ENCODE results near the gene KIAA1549. TPM values are rescaled to one million over a fixed set of nuclear protein-coding genes. Genes with fewer than 3 reads are reported as not detected.

The KIAA1549 gene
- total and polyA plus RNA-seq, 10 of the 15 experiments (the other 5 are each of a cell fraction or from before 2014, with no cell fraction given) = 0.02 to 0.82 (median 0.22) TPM

DNA sequence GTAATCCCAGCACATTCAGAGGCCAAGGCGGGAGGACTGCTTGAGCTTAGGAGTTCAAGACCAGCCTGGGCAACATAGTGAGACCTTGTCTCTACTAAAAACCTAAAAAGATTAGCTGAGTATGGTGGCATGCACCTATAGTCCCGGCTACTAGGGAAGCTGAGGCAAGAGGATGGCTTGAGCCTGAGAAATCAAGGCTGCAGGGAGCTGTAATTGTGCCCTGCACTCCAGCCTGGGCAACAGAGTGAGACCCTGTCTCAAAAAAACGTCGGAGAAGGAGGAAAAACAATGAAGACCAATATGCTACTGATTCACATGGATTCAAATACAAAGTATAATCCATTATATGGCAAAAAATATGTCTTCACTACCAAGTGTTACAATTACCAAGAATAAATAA, 41.1 kb upstream of the KIAA1549 start:
- DNase-seq (ENCODE audit: low read depth, low spot score) (no peak), FAIRE-seq (no peak), ATAC-seq (no peak)
- Histone ChIP-seq H3K9ac (ENCODE audit: control insufficient read depth, insufficient read depth, low read length) (no peak overlapping the region), H2AFZ (ENCODE audit: control insufficient read depth, low read depth, low read length) (no peak overlapping the region), H3K4me2 (ENCODE audit: control insufficient read depth, insufficient read depth) (no peak overlapping the region), H3K36me3 (ENCODE audit: control insufficient read depth in 2 of 2, insufficient read depth in 2 of 2, low read length in 1 of 2) (peaks cover 3 to 17% of the 10 kb centered on the region in 2 experiments; a peak in 3 of 4 replicates), H3K27ac (ENCODE audit: control insufficient read depth, insufficient read depth) (no peak overlapping the region), H3K79me2 (ENCODE audit: control insufficient read depth, insufficient read depth, low read length) (no peaks in the 10 kb centered on the region), H3K27me3 (replicated peaks in 1 of 2; ENCODE audit: control insufficient read depth in 2 of 2, insufficient read depth in 2 of 2, low read length in 1 of 2) (no peaks in the 10 kb centered on the region), H3K4me3 (no peak overlapping the region), H3K9me3 (replicated peaks; ENCODE audit: control insufficient read depth, insufficient read depth, low read length) (no peaks in the 10 kb centered on the region), H3K4me1 (ENCODE audit: control insufficient read depth, insufficient read depth, low read length) (no peaks in the 10 kb centered on the region), H4K20me1 (ENCODE audit: control insufficient read depth, insufficient read depth) (no peaks in the 10 kb centered on the region)
- ChIA-PET RAD21 (ENCODE audit: unreplicated experiment) (interaction anchor here (1.0 to 2.2 kb wide), 2 partner anchors 52 to 136 kb away, joined by 3 to 6 read pairs; no protein-coding TSS in a partner anchor), CTCF (interaction anchor here (0.8 to 2.0 kb wide), 4 partner anchors 9 to 136 kb away, joined by 3 to 11 read pairs (median 5); no protein-coding TSS in a partner anchor), SMC1A (ENCODE audit: uncharacterized antibody, unreplicated experiment) (interaction anchor here (0.9 to 2.6 kb wide), 3 partner anchors 38 to 136 kb away, joined by 4 to 7 read pairs (median 4); no protein-coding TSS in a partner anchor), POLR2A (no interaction called here)
- no TSS peak for BruUV-seq (replicated peaks)
- intact Hi-C loops (cut with micrococcal nuclease; ENCODE audit: unreplicated experiment) (no loop called here), in situ Hi-C loops (cut with MboI) (no loop called here)
- WGBS (ENCODE audit: insufficient coverage, insufficient replicate concordance, low lambda C conversion rate, missing lambda C conversion rate) = 85% methylated on average over 4 of the region's 4 CpGs
- no peak for TF ChIP-seq ZNF274 (IDR thresholded peaks at IDR 0.05; ENCODE audit: insufficient read depth, insufficient read length)
- no peak for TF ChIP-seq PAX5 (IDR thresholded peaks at IDR 0.05; ENCODE audit: borderline replicate concordance, low read depth, low read length)
- no peak for TF ChIP-seq ZZZ3 (IDR thresholded peaks at IDR 0.05; ENCODE audit: control insufficient read depth, insufficient read length, low read depth)
- TF ChIP-seq SIX5 (IDR thresholded peaks at IDR 0.05; ENCODE audit: low read depth, low read length, severe bottlenecking) = no peak
- TF ChIP-seq, protein P1, sequence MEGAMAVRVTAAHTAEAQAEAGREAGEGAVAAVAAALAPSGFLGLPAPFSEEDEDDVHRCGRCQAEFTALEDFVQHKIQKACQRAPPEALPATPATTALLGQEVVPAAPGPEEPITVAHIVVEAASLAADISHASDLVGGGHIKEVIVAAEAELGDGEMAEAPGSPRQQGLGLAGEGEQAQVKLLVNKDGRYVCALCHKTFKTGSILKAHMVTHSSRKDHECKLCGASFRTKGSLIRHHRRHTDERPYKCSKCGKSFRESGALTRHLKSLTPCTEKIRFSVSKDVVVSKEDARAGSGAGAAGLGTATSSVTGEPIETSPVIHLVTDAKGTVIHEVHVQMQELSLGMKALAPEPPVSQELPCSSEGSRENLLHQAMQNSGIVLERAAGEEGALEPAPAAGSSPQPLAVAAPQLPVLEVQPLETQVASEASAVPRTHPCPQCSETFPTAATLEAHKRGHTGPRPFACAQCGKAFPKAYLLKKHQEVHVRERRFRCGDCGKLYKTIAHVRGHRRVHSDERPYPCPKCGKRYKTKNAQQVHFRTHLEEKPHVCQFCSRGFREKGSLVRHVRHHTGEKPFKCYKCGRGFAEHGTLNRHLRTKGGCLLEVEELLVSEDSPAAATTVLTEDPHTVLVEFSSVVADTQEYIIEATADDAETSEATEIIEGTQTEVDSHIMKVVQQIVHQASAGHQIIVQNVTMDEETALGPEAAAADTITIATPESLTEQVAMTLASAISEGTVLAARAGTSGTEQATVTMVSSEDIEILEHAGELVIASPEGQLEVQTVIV (IDR thresholded peaks at IDR 0.05; ENCODE audit: borderline replicate concordance, partially characterized antibody) = no peak
- TF ChIP-seq ZNF622 (IDR thresholded peaks at IDR 0.05) = no peak
- TF ChIP-seq, protein P2, sequence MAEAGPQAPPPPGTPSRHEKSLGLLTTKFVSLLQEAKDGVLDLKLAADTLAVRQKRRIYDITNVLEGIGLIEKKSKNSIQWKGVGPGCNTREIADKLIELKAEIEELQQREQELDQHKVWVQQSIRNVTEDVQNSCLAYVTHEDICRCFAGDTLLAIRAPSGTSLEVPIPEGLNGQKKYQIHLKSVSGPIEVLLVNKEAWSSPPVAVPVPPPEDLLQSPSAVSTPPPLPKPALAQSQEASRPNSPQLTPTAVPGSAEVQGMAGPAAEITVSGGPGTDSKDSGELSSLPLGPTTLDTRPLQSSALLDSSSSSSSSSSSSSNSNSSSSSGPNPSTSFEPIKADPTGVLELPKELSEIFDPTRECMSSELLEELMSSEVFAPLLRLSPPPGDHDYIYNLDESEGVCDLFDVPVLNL (IDR thresholded peaks at IDR 0.05; ENCODE audit: low read depth, low read length) = no peak
- TF ChIP-seq YY1 (IDR thresholded peaks at IDR 0.05; ENCODE audit: low read depth, low read length) = no peak
- TF ChIP-seq, protein P3, sequence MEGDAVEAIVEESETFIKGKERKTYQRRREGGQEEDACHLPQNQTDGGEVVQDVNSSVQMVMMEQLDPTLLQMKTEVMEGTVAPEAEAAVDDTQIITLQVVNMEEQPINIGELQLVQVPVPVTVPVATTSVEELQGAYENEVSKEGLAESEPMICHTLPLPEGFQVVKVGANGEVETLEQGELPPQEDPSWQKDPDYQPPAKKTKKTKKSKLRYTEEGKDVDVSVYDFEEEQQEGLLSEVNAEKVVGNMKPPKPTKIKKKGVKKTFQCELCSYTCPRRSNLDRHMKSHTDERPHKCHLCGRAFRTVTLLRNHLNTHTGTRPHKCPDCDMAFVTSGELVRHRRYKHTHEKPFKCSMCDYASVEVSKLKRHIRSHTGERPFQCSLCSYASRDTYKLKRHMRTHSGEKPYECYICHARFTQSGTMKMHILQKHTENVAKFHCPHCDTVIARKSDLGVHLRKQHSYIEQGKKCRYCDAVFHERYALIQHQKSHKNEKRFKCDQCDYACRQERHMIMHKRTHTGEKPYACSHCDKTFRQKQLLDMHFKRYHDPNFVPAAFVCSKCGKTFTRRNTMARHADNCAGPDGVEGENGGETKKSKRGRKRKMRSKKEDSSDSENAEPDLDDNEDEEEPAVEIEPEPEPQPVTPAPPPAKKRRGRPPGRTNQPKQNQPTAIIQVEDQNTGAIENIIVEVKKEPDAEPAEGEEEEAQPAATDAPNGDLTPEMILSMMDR (IDR thresholded peaks at IDR 0.05 in 2 of 3, conservative IDR thresholded peaks at IDR 0.05 in 1 of 3; ENCODE audit: control insufficient read depth in 2 of 3, extremely low read depth in 1 of 3, insufficient read depth in 1 of 3, low read depth in 3 of 3, low read length in 3 of 3) = no peak
- TF ChIP-seq WRNIP1 (IDR thresholded peaks at IDR 0.05; ENCODE audit: borderline replicate concordance, low read depth, low read length) = no peak
- TF ChIP-seq, protein P4, sequence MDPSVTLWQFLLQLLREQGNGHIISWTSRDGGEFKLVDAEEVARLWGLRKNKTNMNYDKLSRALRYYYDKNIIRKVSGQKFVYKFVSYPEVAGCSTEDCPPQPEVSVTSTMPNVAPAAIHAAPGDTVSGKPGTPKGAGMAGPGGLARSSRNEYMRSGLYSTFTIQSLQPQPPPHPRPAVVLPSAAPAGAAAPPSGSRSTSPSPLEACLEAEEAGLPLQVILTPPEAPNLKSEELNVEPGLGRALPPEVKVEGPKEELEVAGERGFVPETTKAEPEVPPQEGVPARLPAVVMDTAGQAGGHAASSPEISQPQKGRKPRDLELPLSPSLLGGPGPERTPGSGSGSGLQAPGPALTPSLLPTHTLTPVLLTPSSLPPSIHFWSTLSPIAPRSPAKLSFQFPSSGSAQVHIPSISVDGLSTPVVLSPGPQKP (IDR thresholded peaks at IDR 0.05; ENCODE audit: low read depth, low read length) = no peak
- TF ChIP-seq, protein P5, sequence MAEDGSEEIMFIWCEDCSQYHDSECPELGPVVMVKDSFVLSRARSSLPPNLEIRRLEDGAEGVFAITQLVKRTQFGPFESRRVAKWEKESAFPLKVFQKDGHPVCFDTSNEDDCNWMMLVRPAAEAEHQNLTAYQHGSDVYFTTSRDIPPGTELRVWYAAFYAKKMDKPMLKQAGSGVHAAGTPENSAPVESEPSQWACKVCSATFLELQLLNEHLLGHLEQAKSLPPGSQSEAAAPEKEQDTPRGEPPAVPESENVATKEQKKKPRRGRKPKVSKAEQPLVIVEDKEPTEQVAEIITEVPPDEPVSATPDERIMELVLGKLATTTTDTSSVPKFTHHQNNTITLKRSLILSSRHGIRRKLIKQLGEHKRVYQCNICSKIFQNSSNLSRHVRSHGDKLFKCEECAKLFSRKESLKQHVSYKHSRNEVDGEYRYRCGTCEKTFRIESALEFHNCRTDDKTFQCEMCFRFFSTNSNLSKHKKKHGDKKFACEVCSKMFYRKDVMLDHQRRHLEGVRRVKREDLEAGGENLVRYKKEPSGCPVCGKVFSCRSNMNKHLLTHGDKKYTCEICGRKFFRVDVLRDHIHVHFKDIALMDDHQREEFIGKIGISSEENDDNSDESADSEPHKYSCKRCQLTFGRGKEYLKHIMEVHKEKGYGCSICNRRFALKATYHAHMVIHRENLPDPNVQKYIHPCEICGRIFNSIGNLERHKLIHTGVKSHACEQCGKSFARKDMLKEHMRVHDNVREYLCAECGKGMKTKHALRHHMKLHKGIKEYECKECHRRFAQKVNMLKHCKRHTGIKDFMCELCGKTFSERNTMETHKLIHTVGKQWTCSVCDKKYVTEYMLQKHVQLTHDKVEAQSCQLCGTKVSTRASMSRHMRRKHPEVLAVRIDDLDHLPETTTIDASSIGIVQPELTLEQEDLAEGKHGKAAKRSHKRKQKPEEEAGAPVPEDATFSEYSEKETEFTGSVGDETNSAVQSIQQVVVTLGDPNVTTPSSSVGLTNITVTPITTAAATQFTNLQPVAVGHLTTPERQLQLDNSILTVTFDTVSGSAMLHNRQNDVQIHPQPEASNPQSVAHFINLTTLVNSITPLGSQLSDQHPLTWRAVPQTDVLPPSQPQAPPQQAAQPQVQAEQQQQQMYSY (CRISPR knock-in tag; IDR thresholded peaks at IDR 0.05) = no peak
